Astrocyte (in vitro differentiated cells and primary cell): ENCODE data around the gene KDM1B. TPM values are rescaled to one million over a fixed set of nuclear protein-coding genes. Genes with fewer than 3 reads are reported as not detected.
"Not testable (repeated sequence)": the region's sequence is repeated elsewhere in the genome, so short reads cannot be mapped to it uniquely, and the experiment has no call there.

Experiments used
- DNase-seq: peaks from one replicate; pipeline ENCODE4 v3.0.0-alpha.2; 2010; ENCODE audit warnings: low read depth
- FAIRE-seq: peaks from 2 replicates; lab custom pipeline; 2011; peaks lifted over from hg19 to GRCh38; lab: Jason Lieb, UNC
- H2AFZ ChIP-seq: 2 replicates; pipeline ENCODE4 v1.6.0; 2012; ENCODE audit warnings: low read depth, low read length, inconsistent platforms
- H3K27ac ChIP-seq: 2 replicates; pipeline ENCODE4 v1.5.1; 2011; ENCODE audit warnings: low read depth, low read length, inconsistent platforms
- H3K27me3 ChIP-seq: 2 replicates; pipeline ENCODE4 v1.6.0; 2011; ENCODE audit warnings: low read length, inconsistent platforms; ENCODE audit not compliant: insufficient read depth
- H3K36me3 ChIP-seq: 2 replicates; pipeline ENCODE4 v1.5.1; 2011; ENCODE audit warnings: low read length, inconsistent platforms; ENCODE audit not compliant: insufficient read depth
- H3K4me1 ChIP-seq: 2 replicates; pipeline ENCODE4 v1.5.1; 2011; ENCODE audit warnings: low read length, inconsistent platforms; ENCODE audit not compliant: insufficient read depth
- H3K4me2 ChIP-seq: 2 replicates; pipeline ENCODE4 v1.6.0; 2012; ENCODE audit warnings: low read length, inconsistent platforms
- H3K4me3 ChIP-seq: 2 replicates; pipeline ENCODE4 v1.5.1; 2011; ENCODE audit warnings: low read depth, mild to moderate bottlenecking, low read length, inconsistent platforms; ENCODE audit not compliant: insufficient read depth
- H3K79me2 ChIP-seq: 2 replicates; pipeline ENCODE4 v1.6.0; 2012; ENCODE audit warnings: mild to moderate bottlenecking, low read length, inconsistent platforms; ENCODE audit not compliant: insufficient read depth
- H3K9ac ChIP-seq: 2 replicates; pipeline ENCODE4 v1.6.0; 2012; ENCODE audit warnings: mild to moderate bottlenecking, low read length, inconsistent platforms
- H3K9me3 ChIP-seq: 2 replicates; pipeline ENCODE4 v1.5.1; 2012; ENCODE audit warnings: low read depth, mild to moderate bottlenecking, low read length, inconsistent platforms; ENCODE audit not compliant: insufficient read depth
- H4K20me1 ChIP-seq: 2 replicates; pipeline ENCODE4 v1.6.0; 2012; ENCODE audit warnings: low read length, inconsistent platforms; ENCODE audit not compliant: insufficient read depth
- H3K27ac Mint-ChIP-seq: one replicate; pipeline ENCODE4 v1.8.0; 2021; ENCODE audit warnings: mild to moderate bottlenecking, mixed read lengths; ENCODE audit not compliant: unreplicated experiment
- H3K27me3 Mint-ChIP-seq: one replicate; pipeline ENCODE4 v1.8.0; 2021; ENCODE audit warnings: low read depth, mixed read lengths; ENCODE audit not compliant: unreplicated experiment
- H3K36me3 Mint-ChIP-seq: one replicate; pipeline ENCODE4 v1.8.0; 2021; ENCODE audit warnings: low read depth, mixed read lengths; ENCODE audit not compliant: unreplicated experiment
- H3K4me1 Mint-ChIP-seq: one replicate; pipeline ENCODE4 v1.8.0; 2021; ENCODE audit warnings: low read depth, mixed read lengths; ENCODE audit not compliant: unreplicated experiment
- H3K4me3 Mint-ChIP-seq: one replicate; pipeline ENCODE4 v1.8.0; 2021; ENCODE audit warnings: mild to moderate bottlenecking, moderate library complexity, mixed read lengths; ENCODE audit not compliant: unreplicated experiment
- H3K9me3 Mint-ChIP-seq: one replicate; pipeline ENCODE4 v1.8.0; 2021; ENCODE audit warnings: mild to moderate bottlenecking, mixed read lengths; ENCODE audit not compliant: unreplicated experiment
- EZH2 ChIP-seq: IDR thresholded peaks from 2 replicates; pipeline ENCODE4 v1.6.1; 2012; ENCODE audit warnings: mild to moderate bottlenecking, low read length, inconsistent platforms; ENCODE audit not compliant: insufficient read depth
- total RNA-seq: library from RNA; stranded (reverse); gene quantifications from 2 replicates; pipeline ENCODE4 v1.2.1, GENCODE V29; 2021
- TF ChIP-seq, protein P1 (sequence below): IDR thresholded peaks from 2 replicates; pipeline ENCODE4 v1.5.1; 2011; ENCODE audit warnings: low read depth, mild to moderate bottlenecking, inconsistent platforms, low read length, moderate library complexity; ENCODE audit not compliant: insufficient read depth

Gene KDM1B
- total RNA-seq, 1 donor from 2014 or later: 16.5 TPM

DNA sequence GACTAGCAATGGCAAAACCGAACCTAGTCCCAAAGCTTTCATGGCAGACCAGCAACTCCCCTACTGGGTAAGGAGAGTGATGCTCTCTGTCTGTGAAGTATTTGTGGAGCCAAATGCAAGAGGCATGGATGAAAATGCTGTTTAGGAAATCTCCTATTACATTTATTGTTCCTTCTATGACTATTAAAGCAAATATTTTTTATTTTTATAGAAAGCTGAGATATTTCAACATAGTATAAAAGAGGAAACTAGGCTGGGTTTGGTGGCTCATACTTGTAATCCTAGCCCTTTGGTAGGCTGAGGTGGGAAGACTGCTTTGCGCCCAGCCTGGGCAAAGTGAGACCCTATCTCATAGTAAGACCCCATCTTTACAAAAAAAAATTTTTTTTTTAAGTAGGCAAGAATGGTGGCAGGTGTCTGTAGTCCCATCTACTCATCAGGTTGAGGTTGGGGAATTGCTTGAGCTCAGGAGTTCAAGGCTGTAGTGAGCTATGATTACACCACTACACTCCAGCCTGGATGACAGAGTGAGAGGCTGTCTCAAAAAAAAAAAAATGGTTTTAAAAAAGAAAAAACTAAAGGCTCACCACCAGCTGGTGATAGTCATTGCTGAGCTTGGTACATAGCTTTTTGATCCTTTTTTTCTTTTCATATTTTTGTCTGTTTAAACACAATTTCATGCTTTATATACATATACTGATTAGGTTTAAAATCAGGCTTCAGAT is 11.3 kb downstream of the KDM1B start:
- no peak for FAIRE-seq
- no peak overlapping the region for H3K27ac ChIP-seq
- no peaks in the 10 kb centered on the region for H3K9me3 Mint-ChIP-seq

DNA sequence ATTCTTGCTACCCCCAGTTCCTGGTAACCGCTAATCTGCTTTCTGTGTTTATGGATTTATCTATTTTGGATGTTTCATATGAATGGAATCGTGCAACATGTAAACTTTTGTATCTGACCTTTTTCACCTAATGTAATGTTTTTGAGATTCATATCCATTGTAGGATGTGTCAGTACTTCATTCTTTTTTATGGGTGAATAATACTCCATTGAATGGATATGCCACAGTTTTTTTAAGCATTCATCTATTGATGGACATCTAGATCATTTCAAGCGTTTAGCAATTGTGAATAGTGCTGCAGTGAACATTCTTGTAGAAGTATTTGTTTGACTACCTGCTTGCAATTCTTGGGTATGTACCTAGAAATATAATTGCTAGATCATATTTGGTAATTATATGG is 13.0 kb downstream of the KDM1B start:
- TF ChIP-seq EZH2: no peak
- TF ChIP-seq, protein P1, sequence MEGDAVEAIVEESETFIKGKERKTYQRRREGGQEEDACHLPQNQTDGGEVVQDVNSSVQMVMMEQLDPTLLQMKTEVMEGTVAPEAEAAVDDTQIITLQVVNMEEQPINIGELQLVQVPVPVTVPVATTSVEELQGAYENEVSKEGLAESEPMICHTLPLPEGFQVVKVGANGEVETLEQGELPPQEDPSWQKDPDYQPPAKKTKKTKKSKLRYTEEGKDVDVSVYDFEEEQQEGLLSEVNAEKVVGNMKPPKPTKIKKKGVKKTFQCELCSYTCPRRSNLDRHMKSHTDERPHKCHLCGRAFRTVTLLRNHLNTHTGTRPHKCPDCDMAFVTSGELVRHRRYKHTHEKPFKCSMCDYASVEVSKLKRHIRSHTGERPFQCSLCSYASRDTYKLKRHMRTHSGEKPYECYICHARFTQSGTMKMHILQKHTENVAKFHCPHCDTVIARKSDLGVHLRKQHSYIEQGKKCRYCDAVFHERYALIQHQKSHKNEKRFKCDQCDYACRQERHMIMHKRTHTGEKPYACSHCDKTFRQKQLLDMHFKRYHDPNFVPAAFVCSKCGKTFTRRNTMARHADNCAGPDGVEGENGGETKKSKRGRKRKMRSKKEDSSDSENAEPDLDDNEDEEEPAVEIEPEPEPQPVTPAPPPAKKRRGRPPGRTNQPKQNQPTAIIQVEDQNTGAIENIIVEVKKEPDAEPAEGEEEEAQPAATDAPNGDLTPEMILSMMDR: no peak
- Histone ChIP-seq H3K4me1 (no peaks in the 10 kb centered on the region), H3K9ac (no peak overlapping the region), H4K20me1 (no peaks in the 10 kb centered on the region), H3K4me2 (no peak overlapping the region), H2AFZ (no peak overlapping the region), H3K9me3 (no peaks in the 10 kb centered on the region), H3K27ac (no peak overlapping the region), H3K79me2 (no peaks in the 10 kb centered on the region), H3K27me3 (no peaks in the 10 kb centered on the region), H3K36me3 (peaks cover 8% of the 10 kb centered on the region), H3K4me3 (no peak overlapping the region)
- FAIRE-seq (no peak), DNase-seq (no peak)
- peaks cover 11% of the 10 kb centered on the region for H3K36me3 Mint-ChIP-seq
- H3K9me3 Mint-ChIP-seq: no peaks in the 10 kb centered on the region
- H3K27ac Mint-ChIP-seq: no peak overlapping the region
- no peaks in the 10 kb centered on the region for H3K4me1 Mint-ChIP-seq
- H3K27me3 Mint-ChIP-seq: no peaks in the 10 kb centered on the region
- H3K4me3 Mint-ChIP-seq: no peak overlapping the region

More for the DNA sequence above, 11.3 kb downstream of the KDM1B start:
- Histone ChIP-seq H3K9ac (no peak overlapping the region), H2AFZ (no peak overlapping the region), H3K9me3 (no peaks in the 10 kb centered on the region), H3K4me1 (no peaks in the 10 kb centered on the region), H3K36me3 (peaks cover 8% of the 10 kb centered on the region), H4K20me1 (no peaks in the 10 kb centered on the region), H3K4me2 (no peak overlapping the region), H3K79me2 (no peaks in the 10 kb centered on the region), H3K4me3 (no peak overlapping the region), H3K27me3 (no peaks in the 10 kb centered on the region)
- Mint-ChIP-seq H3K27me3 (no peaks in the 10 kb centered on the region), H3K36me3 (peaks cover 15% of the 10 kb centered on the region), H3K4me1 (no peaks in the 10 kb centered on the region), H3K4me3 (no peak overlapping the region), H3K27ac (no peak overlapping the region)
- DNase-seq: no peak
- TF ChIP-seq, protein P1: no peak
- TF ChIP-seq EZH2: no peak

DNA sequence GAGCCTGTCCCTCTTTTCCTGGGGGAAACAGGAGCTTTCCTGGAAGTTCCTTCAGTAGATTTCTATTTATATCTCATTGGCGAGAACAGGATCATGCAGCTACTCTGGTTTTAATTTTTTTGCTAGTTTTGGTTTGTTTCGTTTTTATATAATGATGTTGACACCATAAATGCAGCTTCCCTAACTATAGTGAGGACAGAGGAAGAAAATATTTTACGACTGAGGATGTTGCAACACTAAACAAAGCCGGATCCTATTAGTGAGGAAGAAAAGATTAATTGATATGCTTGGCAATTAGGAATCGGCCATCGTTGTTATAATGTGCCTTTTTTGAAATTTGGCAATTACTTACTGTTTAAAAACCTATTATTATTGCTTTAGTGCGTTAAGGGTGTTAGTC is 16.6 kb downstream of the KDM1B start:
- H3K36me3 Mint-ChIP-seq: peaks cover 19% of the 10 kb centered on the region
- Histone ChIP-seq H3K4me1 (no peaks in the 10 kb centered on the region), H3K36me3 (peaks cover 3% of the 10 kb centered on the region), H4K20me1 (no peaks in the 10 kb centered on the region), H3K27me3 (no peaks in the 10 kb centered on the region), H3K4me2 (no peak overlapping the region), H3K9ac (no peak overlapping the region), H3K79me2 (no peaks in the 10 kb centered on the region), H3K27ac (no peak overlapping the region), H2AFZ (no peak overlapping the region), H3K9me3 (no peaks in the 10 kb centered on the region), H3K4me3 (no peak overlapping the region)
- H3K27me3 Mint-ChIP-seq: no peaks in the 10 kb centered on the region
- H3K27ac Mint-ChIP-seq: no peak overlapping the region
- peak; percentile 52 for FAIRE-seq
- no peaks in the 10 kb centered on the region for H3K4me1 Mint-ChIP-seq
- H3K9me3 Mint-ChIP-seq: no peaks in the 10 kb centered on the region
- no peak for TF ChIP-seq EZH2
- TF ChIP-seq, protein P1: no peak
- DNase-seq: no peak
- no peak overlapping the region for H3K4me3 Mint-ChIP-seq

DNA sequence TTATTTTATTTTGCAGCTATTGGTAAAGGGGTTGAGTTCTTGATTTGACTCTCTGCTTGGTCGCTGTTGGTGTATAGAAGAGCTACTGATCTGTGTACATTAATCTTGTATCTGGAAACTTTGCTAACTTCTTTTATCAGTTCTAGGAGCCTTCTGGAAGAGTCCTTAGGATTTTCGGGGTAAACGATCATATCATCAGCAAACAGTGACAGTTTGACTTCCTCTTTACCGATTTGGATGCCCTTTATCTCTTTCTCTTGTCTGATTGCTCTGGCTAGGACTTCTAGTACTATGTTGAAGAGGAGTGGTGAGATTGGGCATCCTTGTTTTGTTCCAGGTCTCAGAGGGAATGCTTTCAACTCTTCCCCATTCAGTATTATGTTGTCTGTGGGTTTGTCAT is 21.0 kb downstream of the KDM1B start:
- not testable (repeated sequence) for H3K4me1 ChIP-seq, H3K27ac ChIP-seq, H3K27ac Mint-ChIP-seq, H3K4me2 ChIP-seq, H3K4me3 Mint-ChIP-seq, H3K9me3 ChIP-seq, H3K9me3 Mint-ChIP-seq, H3K27me3 Mint-ChIP-seq, H4K20me1 ChIP-seq, H3K79me2 ChIP-seq, DNase-seq, H3K4me3 ChIP-seq, H2AFZ ChIP-seq, H3K9ac ChIP-seq, H3K36me3 ChIP-seq, H3K27me3 ChIP-seq, H3K4me1 Mint-ChIP-seq, FAIRE-seq
- peaks cover 11% of the 10 kb centered on the region for H3K36me3 Mint-ChIP-seq
